GM12878 (cell line): Measurements from ENCODE around the gene PRKAR2B. TPM values are rescaled to one million over a fixed set of nuclear protein-coding genes. Genes with fewer than 3 reads are reported as not detected.

Experiments
- ATAC-seq: fragments of 200-7000 bp; cut with Tn5 transposase; 3 replicates; pipeline ENCODE4 v1.9.1; 2020; ENCODE audit warnings: mild to moderate bottlenecking, moderate library complexity
- BruUV-seq: library from RNA; stranded (reverse); fragments of 400-500 nt; replicated peaks from 2 replicates; lab custom pipeline; 2021; lab: Mats Ljungman, UMichigan
- CTCF ChIA-PET: fragments of 300-600 bp; sonication (Branson Sonifier 250); formaldehyde crosslinking; extraction: SDS; loops from one replicate; lab custom pipeline; 2021; ENCODE audit warnings: inconsistent platforms; lab: Yijun Ruan, JAX
- POLR2A ChIA-PET: fragments of 350-600 bp; formaldehyde crosslinking; extraction: SDS; loops from one replicate; lab custom pipeline; 2021; ENCODE audit warnings: inconsistent platforms; lab: Charles Lee
- RAD21 ChIA-PET: fragments of 300-600 bp; sonication (Branson Sonifier 250); formaldehyde crosslinking; loops from one replicate; lab custom pipeline; 2023; ENCODE audit warnings: antibody characterized with exemption; ENCODE audit not compliant: unreplicated experiment; lab: Charles Lee
- SMC1A ChIA-PET: fragments of 300-600 bp; sonication (Branson Sonifier 250); formaldehyde crosslinking; loops from one replicate; lab custom pipeline; 2023; ENCODE audit not compliant: unreplicated experiment, uncharacterized antibody; lab: Charles Lee
- DNase-seq: peaks from one replicate; pipeline ENCODE4 v3.0.0-alpha.2; 2011; ENCODE audit warnings: low read depth, low spot score
- FAIRE-seq: peaks from 3 replicates; lab custom pipeline; 2011; peaks lifted over from hg19 to GRCh38; lab: Jason Lieb, UNC
- H2AFZ ChIP-seq: 2 replicates; pipeline ENCODE4 v1.6.0; 2011; ENCODE audit warnings: low read depth, low read length, control low read depth; ENCODE audit not compliant: control insufficient read depth
- H3K27ac ChIP-seq: 2 replicates; pipeline ENCODE4 v1.5.1; 2011; ENCODE audit warnings: control low read depth; ENCODE audit not compliant: control insufficient read depth, insufficient read depth
- H3K27me3 ChIP-seq, 2 experiments: replicated peaks in 1 of 2; 2 replicates each; pipeline versions ENCODE4 v1.6.0 to v1.6.1; 2011; ENCODE audit warnings: low read length in 1 of 2; ENCODE audit not compliant: control insufficient read depth in 2 of 2, insufficient read depth in 2 of 2
- H3K36me3 ChIP-seq, 2 experiments: 2 replicates each; pipeline ENCODE4 v1.5.1; 2011; ENCODE audit warnings: low read length in 1 of 2; ENCODE audit not compliant: control insufficient read depth in 2 of 2, insufficient read depth in 2 of 2
- H3K4me1 ChIP-seq: 2 replicates; pipeline ENCODE4 v1.6.1; 2011; ENCODE audit warnings: mild to moderate bottlenecking, low read length, moderate library complexity, mixed read lengths; ENCODE audit not compliant: control insufficient read depth, insufficient read depth
- H3K4me2 ChIP-seq: 2 replicates; pipeline ENCODE4 v1.6.0; 2011; ENCODE audit warnings: control low read depth; ENCODE audit not compliant: control insufficient read depth, insufficient read depth
- H3K4me3 ChIP-seq: fragments of 200-600 bp; sonication (generic); 2 replicates; pipeline ENCODE4 v1.5.1; 2016
- H3K79me2 ChIP-seq: 2 replicates; pipeline ENCODE4 v1.6.0; 2011; ENCODE audit warnings: low read length; ENCODE audit not compliant: control insufficient read depth, insufficient read depth
- H3K9ac ChIP-seq: 2 replicates; pipeline ENCODE4 v1.8.0; 2011; ENCODE audit warnings: low read length, control low read depth, mixed read lengths; ENCODE audit not compliant: control insufficient read depth, insufficient read depth
- H3K9me3 ChIP-seq: replicated peaks from 3 replicates; pipeline ENCODE4 v1.5.1; 2011; ENCODE audit warnings: mild to moderate bottlenecking, low read length; ENCODE audit not compliant: control insufficient read depth, insufficient read depth
- H4K20me1 ChIP-seq: 2 replicates; pipeline ENCODE4 v1.6.0; 2011; ENCODE audit not compliant: control insufficient read depth, insufficient read depth
- CEBPB ChIP-seq, 2 experiments: fragments of 150-350 bp in 1 of 2; IDR thresholded peaks; 2 replicates each; pipeline ENCODE4 v1.6.1; 2012 to 2014; ENCODE audit warnings: low read depth in 2 of 2, low read length in 2 of 2, borderline replicate concordance in 1 of 2, inconsistent platforms in 1 of 2
- MYB ChIP-seq: fragments of 150-350 bp; IDR thresholded peaks from 2 replicates; pipeline ENCODE4 v1.6.1; 2014; ENCODE audit warnings: mild to moderate bottlenecking, low read depth, low read length, borderline replicate concordance
- NR2C2 ChIP-seq: IDR thresholded peaks from 2 replicates; pipeline ENCODE4 v1.6.1; 2011; ENCODE audit warnings: borderline replicate concordance, low read depth; ENCODE audit not compliant: control insufficient read depth, insufficient read length
- PAX5 ChIP-seq: IDR thresholded peaks from 2 replicates; pipeline ENCODE4 v1.6.1; 2011; ENCODE audit warnings: low read depth, low read length, borderline replicate concordance
- RBBP5 ChIP-seq: fragments of 200-600 bp; sonication (generic); conservative IDR thresholded peaks from 2 replicates; pipeline ENCODE4 v1.6.1; 2016
- SREBF2 ChIP-seq: IDR thresholded peaks from 2 replicates; pipeline ENCODE4 v1.6.1; 2012; ENCODE audit warnings: mild to moderate bottlenecking, low read length
- SRF ChIP-seq, 2 experiments: IDR thresholded peaks; 2 replicates each; pipeline ENCODE4 v1.6.1; 2011; ENCODE audit warnings: low read depth in 2 of 2, low read length in 2 of 2, mild to moderate bottlenecking in 1 of 2, moderate library complexity in 1 of 2
- TCF12 ChIP-seq: IDR thresholded peaks from 2 replicates; pipeline ENCODE4 v1.6.1; 2011; ENCODE audit warnings: low read depth, mild to moderate bottlenecking, low read length
- WGBS: methylation state at CpG from one replicate; pipeline ENCODE4 v1.1.6; 2016; ENCODE audit warnings: low lambda C conversion rate; ENCODE audit not compliant: insufficient replicate concordance, insufficient coverage; ENCODE audit errors: missing lambda C conversion rate; 5-methylcytosine and 5-hydroxymethylcytosine counted together
- in situ Hi-C: fragments of 300-500 bp; cut with MboI; formaldehyde crosslinking; loops from 9 replicates; pipeline ENCODE4 v1.14.3; 2018; ENCODE audit warnings: mixed read lengths
- intact Hi-C: fragments of 100-400 bp; cut with micrococcal nuclease; formaldehyde crosslinking; loops from one replicate; pipeline ENCODE4 v1.14.2; 2022; ENCODE audit not compliant: unreplicated experiment
- polyA plus RNA-seq, 11 experiments: library from polyadenylated mRNA; depleted of rRNA in 4 of 11; unstranded in 6 of 11; stranded (reverse) in 5 of 11; fragments of >200 nt; fragmentation: Nextera tagmentation in 4 of 11; fragmentation: Illumina TruSeq in 1 of 11; extraction: Ambion mirVana in 4 of 11; extraction: Trizol in 1 of 11; gene quantifications; 1 replicate in 1 of 11; 2 replicates in 10 of 11; pipeline versions ENCODE4 v1.2.1 to v1.2.3, GENCODE V29; 2011 to 2016; ENCODE audit warnings: inconsistent platforms in 2 of 11, missing spikeins in 2 of 11, low read depth in 1 of 11
- total RNA-seq, 4 experiments: library from RNA; depleted of rRNA in 3 of 4; stranded (reverse); fragments of >200 nt in 3 of 4; fragmentation: Illumina TruSeq in 1 of 4; extraction: Trizol in 1 of 4; gene quantifications; 2 replicates each; pipeline versions ENCODE4 v1.2.1 to v1.2.3, GENCODE V29; 2013 to 2021
- TF ChIP-seq, protein P1 (sequence below): fragments of 150-350 bp; IDR thresholded peaks from 2 replicates; pipeline ENCODE4 v1.6.1; 2014; ENCODE audit warnings: mild to moderate bottlenecking, low read depth, low read length
- TF ChIP-seq, protein P2 (sequence below): IDR thresholded peaks from 2 replicates; pipeline ENCODE4 v1.6.1; 2011; ENCODE audit warnings: borderline replicate concordance, low read depth, mild to moderate bottlenecking, moderate library complexity, mixed read lengths, low read length; ENCODE audit not compliant: insufficient read depth; ENCODE audit errors: extremely low read length
- TF ChIP-seq, protein P3 (sequence below): fragments of 450-650 bp; conservative IDR thresholded peaks from 2 replicates; pipeline ENCODE4 v1.6.1; 2017; ENCODE audit warnings: mild to moderate bottlenecking, moderate library complexity

PRKAR2B gene
- total and polyA plus RNA-seq, 10 of the 15 experiments (the other 5 are each of a cell fraction or from before 2014, with no cell fraction given): 0.01 to 0.18 (median 0.04) TPM; not detected in 4

DNA sequence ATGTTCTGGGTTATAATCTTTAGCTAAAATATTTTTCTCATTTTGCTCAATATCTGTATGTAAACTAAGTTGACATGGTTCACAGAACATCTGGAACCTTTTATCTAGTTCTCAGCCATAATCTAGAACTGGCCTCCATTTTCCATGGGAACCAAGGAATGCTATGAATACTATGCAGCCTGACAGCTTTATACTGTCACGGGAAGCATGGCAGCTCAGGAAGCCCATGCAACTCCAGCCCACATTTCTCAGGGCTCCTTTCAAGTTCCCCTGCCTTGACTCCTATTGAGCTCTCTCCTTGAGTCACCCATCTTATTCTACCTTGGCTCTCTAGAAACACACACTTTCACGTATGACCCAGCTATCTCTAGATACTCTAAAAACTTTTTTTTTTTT lies 36.6 kb upstream of the PRKAR2B start:
- ChIA-PET POLR2A (no interaction called here), RAD21 (no interaction called here), SMC1A (interaction anchor here (0.6 to 0.9 kb wide), 2 partner anchors 14 to 810 kb away, joined by 3 read pairs; no protein-coding TSS in a partner anchor), CTCF (interaction anchor here (0.6 to 1.4 kb wide), 4 partner anchors 14 to 123 kb away, joined by 3 to 4 read pairs (median 3); no protein-coding TSS in a partner anchor)
- no TSS peak for BruUV-seq
- intact Hi-C loops (no loop called here), in situ Hi-C loops (no loop called here)
- H4K20me1 ChIP-seq: no peaks in the 10 kb centered on the region
- FAIRE-seq: no peak
- H3K9ac ChIP-seq: no peak overlapping the region
- no peaks in the 10 kb centered on the region for H3K27me3 ChIP-seq
- no peaks in the 10 kb centered on the region for H3K36me3 ChIP-seq
- H3K79me2 ChIP-seq: no peaks in the 10 kb centered on the region
- no peak for DNase-seq
- H3K9me3 ChIP-seq: no peaks in the 10 kb centered on the region
- H3K4me3 ChIP-seq: no peak overlapping the region
- H3K4me2 ChIP-seq: no peak overlapping the region
- no peak overlapping the region for H2AFZ ChIP-seq
- H3K27ac ChIP-seq: no peak overlapping the region
- no peaks in the 10 kb centered on the region for H3K4me1 ChIP-seq
- ATAC-seq: no peak
- 24% methylated on average over 2 of the region's 2 CpGs for WGBS
- TF ChIP-seq SREBF2 (no peak), PAX5 (no peak), TCF12 (no peak), MYB (no peak), RBBP5 (no peak), SRF (IDR thresholded peaks at IDR 0.05; ENCODE audit: low read depth in 2 of 2, low read length in 2 of 2) (no peak), NR2C2 (no peak), CEBPB (IDR thresholded peaks at IDR 0.05; ENCODE audit: borderline replicate concordance in 1 of 2, low read depth in 2 of 2, low read length in 2 of 2) (no peak)
- TF ChIP-seq, protein P1, sequence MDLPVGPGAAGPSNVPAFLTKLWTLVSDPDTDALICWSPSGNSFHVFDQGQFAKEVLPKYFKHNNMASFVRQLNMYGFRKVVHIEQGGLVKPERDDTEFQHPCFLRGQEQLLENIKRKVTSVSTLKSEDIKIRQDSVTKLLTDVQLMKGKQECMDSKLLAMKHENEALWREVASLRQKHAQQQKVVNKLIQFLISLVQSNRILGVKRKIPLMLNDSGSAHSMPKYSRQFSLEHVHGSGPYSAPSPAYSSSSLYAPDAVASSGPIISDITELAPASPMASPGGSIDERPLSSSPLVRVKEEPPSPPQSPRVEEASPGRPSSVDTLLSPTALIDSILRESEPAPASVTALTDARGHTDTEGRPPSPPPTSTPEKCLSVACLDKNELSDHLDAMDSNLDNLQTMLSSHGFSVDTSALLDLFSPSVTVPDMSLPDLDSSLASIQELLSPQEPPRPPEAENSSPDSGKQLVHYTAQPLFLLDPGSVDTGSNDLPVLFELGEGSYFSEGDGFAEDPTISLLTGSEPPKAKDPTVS: no peak
- TF ChIP-seq, protein P2, sequence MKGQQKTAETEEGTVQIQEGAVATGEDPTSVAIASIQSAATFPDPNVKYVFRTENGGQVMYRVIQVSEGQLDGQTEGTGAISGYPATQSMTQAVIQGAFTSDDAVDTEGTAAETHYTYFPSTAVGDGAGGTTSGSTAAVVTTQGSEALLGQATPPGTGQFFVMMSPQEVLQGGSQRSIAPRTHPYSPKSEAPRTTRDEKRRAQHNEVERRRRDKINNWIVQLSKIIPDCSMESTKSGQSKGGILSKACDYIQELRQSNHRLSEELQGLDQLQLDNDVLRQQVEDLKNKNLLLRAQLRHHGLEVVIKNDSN: no peak
- TF ChIP-seq, protein P3, sequence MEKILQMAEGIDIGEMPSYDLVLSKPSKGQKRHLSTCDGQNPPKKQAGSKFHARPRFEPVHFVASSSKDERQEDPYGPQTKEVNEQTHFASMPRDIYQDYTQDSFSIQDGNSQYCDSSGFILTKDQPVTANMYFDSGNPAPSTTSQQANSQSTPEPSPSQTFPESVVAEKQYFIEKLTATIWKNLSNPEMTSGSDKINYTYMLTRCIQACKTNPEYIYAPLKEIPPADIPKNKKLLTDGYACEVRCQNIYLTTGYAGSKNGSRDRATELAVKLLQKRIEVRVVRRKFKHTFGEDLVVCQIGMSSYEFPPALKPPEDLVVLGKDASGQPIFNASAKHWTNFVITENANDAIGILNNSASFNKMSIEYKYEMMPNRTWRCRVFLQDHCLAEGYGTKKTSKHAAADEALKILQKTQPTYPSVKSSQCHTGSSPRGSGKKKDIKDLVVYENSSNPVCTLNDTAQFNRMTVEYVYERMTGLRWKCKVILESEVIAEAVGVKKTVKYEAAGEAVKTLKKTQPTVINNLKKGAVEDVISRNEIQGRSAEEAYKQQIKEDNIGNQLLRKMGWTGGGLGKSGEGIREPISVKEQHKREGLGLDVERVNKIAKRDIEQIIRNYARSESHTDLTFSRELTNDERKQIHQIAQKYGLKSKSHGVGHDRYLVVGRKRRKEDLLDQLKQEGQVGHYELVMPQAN: no peak
